Neutrophil (primary cell): ENCODE measurements around the gene POTEB3.
"Not testable (repeated sequence)": the region's sequence is repeated elsewhere in the genome, so short reads cannot be mapped to it uniquely, and the experiment has no call there.

Experiments
- H3K27ac ChIP-seq: fragments of 200-600 bp; sonication (generic); 2 replicates; pipeline ENCODE4 v1.5.1; 2016; ENCODE audit warnings: mild to moderate bottlenecking, moderate library complexity
- H3K27me3 ChIP-seq: fragments of 200-600 bp; sonication (generic); 2 replicates; pipeline ENCODE4 v1.6.0; 2016; ENCODE audit warnings: mild to moderate bottlenecking
- H3K36me3 ChIP-seq: fragments of 200-600 bp; sonication (generic); 2 replicates; pipeline ENCODE4 v1.5.1; 2017
- H3K4me1 ChIP-seq, 2 experiments: fragments of 200-600 bp in 1 of 2; sonication (generic) in 1 of 2; 1 replicate in 1 of 2; 2 replicates in 1 of 2; pipeline versions ENCODE4 v1.5.1 to v1.6.1; 2013 to 2016; ENCODE audit warnings: low read depth in 1 of 2, low read length in 1 of 2, mild to moderate bottlenecking in 1 of 2, moderate library complexity in 1 of 2; ENCODE audit not compliant: control insufficient read depth in 1 of 2, insufficient read depth in 1 of 2
- H3K4me3 ChIP-seq, 2 experiments: fragments of 200-600 bp in 1 of 2; sonication (generic) in 1 of 2; 1 replicate in 1 of 2; 2 replicates in 1 of 2; pipeline ENCODE4 v1.5.1; 2013 to 2016; ENCODE audit warnings: low read depth in 1 of 2, low read length in 1 of 2, mild to moderate bottlenecking in 1 of 2, moderate library complexity in 1 of 2
- H3K9me3 ChIP-seq: fragments of 200-600 bp; sonication (generic); 2 replicates; pipeline ENCODE4 v1.5.1; 2016

Gene POTEB3

GRCh38 chr15:21368625-21369024, 71.7 kb downstream of the POTEB3 start:
- not testable (repeated sequence) for H3K4me3 ChIP-seq, H3K27me3 ChIP-seq, H3K9me3 ChIP-seq, H3K27ac ChIP-seq, H3K36me3 ChIP-seq, H3K4me1 ChIP-seq
